ENCODE results near the gene ATP6AP1. TPM values are rescaled to one million over a fixed set of nuclear protein-coding genes. Genes with fewer than 3 reads are reported as not detected.

The ATP6AP1 gene
- total and polyA plus RNA-seq, 2 donors (not counting 3 experiments of a cell fraction or from before 2014, with no cell fraction given) = 145 to 322 TPM

DNA sequence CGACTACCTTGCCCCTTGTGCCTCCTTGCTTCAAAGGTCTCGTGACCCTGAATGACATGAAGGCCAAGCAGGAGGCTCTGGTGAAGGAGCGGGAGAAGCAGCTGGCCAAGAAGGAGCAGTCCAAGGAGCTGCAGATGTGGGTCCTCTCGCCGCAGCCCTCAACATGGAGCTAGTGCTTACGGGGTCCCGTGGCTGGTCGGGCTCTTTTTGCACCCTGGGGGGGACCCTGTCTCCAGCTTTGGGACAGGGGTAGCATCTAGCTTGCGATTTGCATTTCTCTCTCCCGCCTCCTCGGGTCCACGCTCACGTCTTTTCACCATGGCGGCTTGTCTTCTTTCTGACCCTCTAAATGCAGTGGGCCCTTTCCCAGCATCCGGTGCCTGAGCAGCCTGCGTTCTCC lies 17.3 kb downstream of the ATP6AP1 start:
- TF ChIP-seq, protein P1, sequence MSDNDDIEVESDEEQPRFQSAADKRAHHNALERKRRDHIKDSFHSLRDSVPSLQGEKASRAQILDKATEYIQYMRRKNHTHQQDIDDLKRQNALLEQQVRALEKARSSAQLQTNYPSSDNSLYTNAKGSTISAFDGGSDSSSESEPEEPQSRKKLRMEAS (IDR thresholded peaks at IDR 0.05; ENCODE audit: insufficient read depth, insufficient read length) = no peak
- H3K27me3 ChIP-seq (ENCODE audit: control insufficient read depth in 2 of 2, insufficient read depth in 2 of 2, low read length in 2 of 2) = no peaks in the 10 kb centered on the region
- H3K9me1 ChIP-seq (replicated peaks; ENCODE audit: control insufficient read depth, extremely low read depth, insufficient read depth, low read length) = no peaks in the 10 kb centered on the region
- POLR2A ChIA-PET = interaction anchor here (0.8 kb wide), 1 partner anchor 13 kb away, joined by 3 read pairs; no protein-coding TSS in a partner anchor
- peaks cover under 1 to 46% of the 10 kb centered on the region in 2 experiments for H3K36me3 ChIP-seq (ENCODE audit: control insufficient read depth in 2 of 2, extremely low read depth in 1 of 2, insufficient read depth in 2 of 2, low read length in 2 of 2)
- dilution Hi-C loops (cut with MboI; ENCODE audit: extremely low pct_ligation_motif_present, low sequenced_read_pairs) = no loop called here
- H3K27ac ChIP-seq (ENCODE audit: insufficient read depth, low read depth, low read length) = no peak overlapping the region
- CTCF ChIA-PET = no interaction called here
- H3K4me1 ChIP-seq (ENCODE audit: control insufficient read depth, extremely low read depth, insufficient read depth, low read length) = peaks cover 8% of the 10 kb centered on the region
- intact Hi-C loops (cut with micrococcal nuclease) = no loop called here
- H3K79me2 ChIP-seq (ENCODE audit: control insufficient read depth, insufficient read depth, low read length) = peaks cover 29% of the 10 kb centered on the region
- DNase-seq (ENCODE audit: low read depth, low spot score) (no peak), FAIRE-seq (no peak)
- H2AFZ ChIP-seq (ENCODE audit: low read depth, low read length) = no peak overlapping the region
- no peaks in the 10 kb centered on the region for H4K20me1 ChIP-seq (replicated peaks; ENCODE audit: control insufficient read depth, extremely low read depth, insufficient read depth, low read length)
- BruUV-seq (replicated peaks) = no TSS peak
- no peaks in the 10 kb centered on the region for H3K9me3 ChIP-seq (replicated peaks; ENCODE audit: control insufficient read depth, insufficient read depth, low read length)
- H3K9ac ChIP-seq (replicated peaks; ENCODE audit: extremely low read depth, insufficient read depth, low read length) = no peak overlapping the region
- H3K4me2 ChIP-seq (ENCODE audit: insufficient read depth, low read length) = no peak overlapping the region
- H3K4me3 ChIP-seq (replicated peaks in 1 of 3; ENCODE audit: insufficient read depth in 1 of 3, low read depth in 1 of 3, low read length in 3 of 3) = no peak overlapping the region

DNA sequence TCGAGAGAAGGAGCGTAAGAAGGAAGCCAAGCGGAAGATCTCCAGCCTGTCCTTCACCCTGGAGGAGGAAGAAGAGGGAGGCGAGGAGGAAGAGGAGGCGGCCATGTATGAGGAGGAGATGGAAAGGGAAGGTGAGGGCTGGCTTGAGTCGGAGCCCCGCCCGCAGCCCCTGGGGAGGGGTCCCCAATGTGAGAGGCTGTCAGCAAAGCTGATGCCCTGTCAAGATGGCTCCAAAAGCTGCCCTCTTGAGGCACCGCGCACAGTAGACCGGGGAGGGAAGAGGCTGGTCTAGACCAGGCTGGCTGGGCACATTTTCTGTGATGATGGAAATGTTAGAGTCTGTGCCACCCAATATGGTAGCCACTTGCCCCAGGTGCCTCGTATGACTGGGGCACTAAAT lies 18.0 kb downstream of the ATP6AP1 start:
- H3K4me3 ChIP-seq (replicated peaks in 1 of 3; ENCODE audit: insufficient read depth in 1 of 3, low read depth in 1 of 3, low read length in 3 of 3) = no peak overlapping the region
- POLR2A ChIA-PET = interaction anchor here (0.8 kb wide), 1 partner anchor 12 kb away, joined by 3 read pairs; no protein-coding TSS in a partner anchor
- H2AFZ ChIP-seq (ENCODE audit: low read depth, low read length) = no peak overlapping the region
- no peaks in the 10 kb centered on the region for H4K20me1 ChIP-seq (replicated peaks; ENCODE audit: control insufficient read depth, extremely low read depth, insufficient read depth, low read length)
- H3K4me2 ChIP-seq (ENCODE audit: insufficient read depth, low read length) = no peak overlapping the region
- DNase-seq (ENCODE audit: low read depth, low spot score) (no peak), FAIRE-seq (no peak)
- no peak overlapping the region for H3K9ac ChIP-seq (replicated peaks; ENCODE audit: extremely low read depth, insufficient read depth, low read length)
- TF ChIP-seq, protein P1 (IDR thresholded peaks at IDR 0.05; ENCODE audit: insufficient read depth, insufficient read length) = no peak
- TF ChIP-seq POLR2A (IDR thresholded peaks at IDR 0.05; ENCODE audit: low read depth, low read length) = no peak
- TF ChIP-seq MYC (IDR thresholded peaks at IDR 0.05; ENCODE audit: low read depth, low read length) = no peak
- TF ChIP-seq POLR2AphosphoS5 (IDR thresholded peaks at IDR 0.05; ENCODE audit: insufficient read depth, low read depth, low read length) = no peak
- no peak for TF ChIP-seq JUN (IDR thresholded peaks at IDR 0.05; ENCODE audit: borderline replicate concordance, insufficient read depth, insufficient read length, low read depth)
- TF ChIP-seq, protein P2, sequence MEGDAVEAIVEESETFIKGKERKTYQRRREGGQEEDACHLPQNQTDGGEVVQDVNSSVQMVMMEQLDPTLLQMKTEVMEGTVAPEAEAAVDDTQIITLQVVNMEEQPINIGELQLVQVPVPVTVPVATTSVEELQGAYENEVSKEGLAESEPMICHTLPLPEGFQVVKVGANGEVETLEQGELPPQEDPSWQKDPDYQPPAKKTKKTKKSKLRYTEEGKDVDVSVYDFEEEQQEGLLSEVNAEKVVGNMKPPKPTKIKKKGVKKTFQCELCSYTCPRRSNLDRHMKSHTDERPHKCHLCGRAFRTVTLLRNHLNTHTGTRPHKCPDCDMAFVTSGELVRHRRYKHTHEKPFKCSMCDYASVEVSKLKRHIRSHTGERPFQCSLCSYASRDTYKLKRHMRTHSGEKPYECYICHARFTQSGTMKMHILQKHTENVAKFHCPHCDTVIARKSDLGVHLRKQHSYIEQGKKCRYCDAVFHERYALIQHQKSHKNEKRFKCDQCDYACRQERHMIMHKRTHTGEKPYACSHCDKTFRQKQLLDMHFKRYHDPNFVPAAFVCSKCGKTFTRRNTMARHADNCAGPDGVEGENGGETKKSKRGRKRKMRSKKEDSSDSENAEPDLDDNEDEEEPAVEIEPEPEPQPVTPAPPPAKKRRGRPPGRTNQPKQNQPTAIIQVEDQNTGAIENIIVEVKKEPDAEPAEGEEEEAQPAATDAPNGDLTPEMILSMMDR (IDR thresholded peaks at IDR 0.05; ENCODE audit: extremely low read depth in 1 of 2, insufficient read depth in 1 of 2, low read depth in 1 of 2, low read length in 2 of 2) = no peak
- H3K27me3 ChIP-seq (ENCODE audit: control insufficient read depth in 2 of 2, insufficient read depth in 2 of 2, low read length in 2 of 2) = no peaks in the 10 kb centered on the region
- H3K27ac ChIP-seq (ENCODE audit: insufficient read depth, low read depth, low read length) = no peak overlapping the region
- intact Hi-C loops (cut with micrococcal nuclease) (no loop called here), dilution Hi-C loops (cut with MboI; ENCODE audit: extremely low pct_ligation_motif_present, low sequenced_read_pairs) (no loop called here)
- peaks cover 25% of the 10 kb centered on the region for H3K79me2 ChIP-seq (ENCODE audit: control insufficient read depth, insufficient read depth, low read length)
- BruUV-seq (replicated peaks) = no TSS peak
- CTCF ChIA-PET = no interaction called here
- H3K9me1 ChIP-seq (replicated peaks; ENCODE audit: control insufficient read depth, extremely low read depth, insufficient read depth, low read length) = no peaks in the 10 kb centered on the region
- H3K9me3 ChIP-seq (replicated peaks; ENCODE audit: control insufficient read depth, insufficient read depth, low read length) = no peaks in the 10 kb centered on the region
- peaks cover 8% of the 10 kb centered on the region for H3K4me1 ChIP-seq (ENCODE audit: control insufficient read depth, extremely low read depth, insufficient read depth, low read length)
- H3K36me3 ChIP-seq (ENCODE audit: control insufficient read depth in 2 of 2, extremely low read depth in 1 of 2, insufficient read depth in 2 of 2, low read length in 2 of 2) = peaks cover 0 to 42% of the 10 kb centered on the region in 2 experiments
